ENCODE results near the gene GABRG2.

Gene GABRG2

DNA sequence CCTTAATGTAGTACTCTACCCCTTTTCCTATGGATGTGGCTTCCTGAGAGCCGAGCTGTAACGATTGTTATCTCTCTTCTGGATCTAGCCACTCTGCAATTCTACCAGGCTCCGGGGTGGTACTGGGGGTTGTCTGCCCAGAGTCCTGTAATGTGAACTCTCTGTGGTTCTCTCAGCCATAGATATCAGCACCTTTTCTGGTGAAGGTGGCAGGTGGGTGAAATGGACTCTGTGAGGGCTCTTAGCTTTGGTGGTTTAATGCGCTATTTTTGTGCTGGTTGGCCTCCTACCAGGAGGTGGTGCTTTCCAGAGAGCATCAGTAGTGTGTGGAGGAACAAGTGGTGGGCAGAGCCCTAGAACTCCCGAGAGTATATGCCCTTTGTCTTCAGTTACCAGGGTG is 122.1 kb downstream of the GABRG2 start:
- in situ Hi-C loops (cut with MboI; ENCODE audit: low sequenced_read_pairs), result no loop called here

DNA sequence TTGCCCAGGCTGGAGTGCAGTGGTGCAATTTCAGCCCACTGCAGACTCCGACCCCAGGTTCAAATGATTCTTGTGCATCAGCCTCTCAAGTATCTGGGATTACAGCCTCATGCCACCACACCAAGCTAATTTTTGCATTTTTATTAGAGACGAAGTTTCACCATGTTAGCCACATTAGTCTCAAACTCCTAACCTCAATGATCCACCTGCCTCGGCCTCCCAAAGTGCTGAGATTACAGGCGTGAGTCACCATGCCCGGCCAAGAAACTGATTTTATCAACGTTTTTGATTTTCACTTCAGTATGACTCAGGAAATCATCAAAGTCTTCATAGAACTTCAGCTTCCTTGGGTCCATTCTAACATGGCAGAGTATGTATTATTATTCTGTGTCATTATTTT is 125.4 kb downstream of the GABRG2 start:
- in situ Hi-C loops (cut with MboI; ENCODE audit: low sequenced_read_pairs), result no loop called here

DNA sequence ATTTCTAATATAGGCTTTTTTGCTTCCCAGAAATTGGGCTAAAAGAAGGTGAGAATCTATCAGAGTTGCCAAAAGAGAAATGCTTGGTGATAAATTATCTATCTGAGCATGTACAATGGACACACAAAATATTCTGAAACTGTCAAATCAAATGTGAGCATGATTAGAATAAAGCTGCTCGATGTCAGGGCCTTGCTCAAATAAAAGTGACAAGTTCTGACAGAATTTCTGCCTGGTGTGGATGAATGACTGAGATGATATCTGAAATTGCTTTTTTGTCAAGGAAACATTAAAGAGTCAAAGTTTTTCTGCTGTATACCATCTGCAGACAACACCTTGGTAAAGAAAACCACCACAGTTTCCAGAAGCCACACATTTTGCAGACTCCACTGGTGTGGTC is 128.8 kb downstream of the GABRG2 start:
- in situ Hi-C loops (cut with MboI; ENCODE audit: low sequenced_read_pairs), result no loop called here

DNA sequence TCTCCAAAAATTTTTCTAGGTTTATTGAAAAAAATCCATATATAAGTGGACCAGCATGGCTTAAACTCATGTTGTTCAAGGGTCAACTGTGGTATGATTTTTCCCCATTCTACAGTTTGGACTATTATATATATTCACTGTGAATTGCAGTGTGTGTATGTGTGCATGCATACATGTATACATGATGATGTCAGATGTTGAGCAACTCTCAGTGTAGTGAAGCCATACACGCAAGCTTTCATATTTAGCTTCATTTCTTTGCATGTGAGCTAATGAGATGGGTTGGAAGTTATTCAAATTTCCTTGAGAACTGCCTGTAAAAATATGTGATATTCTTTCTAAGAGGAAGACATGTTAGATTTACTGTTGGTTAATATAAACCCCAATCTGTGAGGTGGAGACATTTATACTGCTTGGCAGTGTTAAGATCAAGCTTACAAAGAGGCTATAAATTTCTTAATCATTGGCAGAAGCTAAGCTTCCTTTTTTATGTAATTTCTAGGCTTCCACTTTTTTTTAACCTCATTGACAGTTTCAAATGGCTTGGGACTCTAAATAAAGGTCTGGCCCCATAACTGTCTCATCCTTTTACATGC is 134.8 kb downstream of the GABRG2 start:
- in situ Hi-C loops (cut with MboI; ENCODE audit: low sequenced_read_pairs), result no loop called here
